ENCODE data around the gene AIDA.

The AIDA gene

GRCh38 chr1:222712253-222713090 lies at the start of gene AIDA, which contains the start of gene BROX:
TSS of gene AIDA (minus strand) at chr1:222712491. CDS start at chr1:222712317, 174 bp downstream.
TSS of gene BROX (plus strand) at chr1:222712564. CDS start at chr1:222715700, 3,136 bp downstream.
- no peak for TF ChIP-seq CTCF (IDR thresholded peaks at IDR 0.05; ENCODE audit: low read depth, low read length)
- in situ Hi-C loops (cut with HindIII; ENCODE audit: low sequenced_read_pairs): no loop called here
- peak within 1 kb of the TSS; percentile 64 for H3K4me3 ChIP-seq (ENCODE audit: low read depth, low read length)
- DNase-seq (ENCODE audit: low read depth, low spot score): peak; percentile 89

- TF ChIP-seq CTCF (IDR thresholded peaks at IDR 0.05; ENCODE audit: low read depth, low read length): no peak
- H3K4me3 ChIP-seq (ENCODE audit: low read depth, low read length): no peak overlapping the region
- in situ Hi-C loops (cut with HindIII; ENCODE audit: low sequenced_read_pairs): no loop called here
- DNase-seq (ENCODE audit: low read depth, low spot score): no peak
Measured at GRCh38 chr1:222761083-222761482, 48.8 kb upstream of the AIDA start.

- TF ChIP-seq CTCF (IDR thresholded peaks at IDR 0.05; ENCODE audit: low read depth, low read length): no peak
Measured at GRCh38 chr1:222759451-222760035, 47.3 kb upstream of the AIDA start.

GRCh38 chr1:222757646-222758268 lies 45.5 kb upstream of the AIDA start:
- no peak for TF ChIP-seq CTCF (IDR thresholded peaks at IDR 0.05; ENCODE audit: low read depth, low read length)

More at GRCh38 chr1:222759451-222760035, 47.3 kb upstream of the AIDA start:
- no peak overlapping the region for H3K4me3 ChIP-seq (ENCODE audit: low read depth, low read length)
- in situ Hi-C loops (cut with HindIII; ENCODE audit: low sequenced_read_pairs): no loop called here
- DNase-seq (ENCODE audit: low read depth, low spot score): no peak

GRCh38 chr1:222754366-222755139 lies 42.3 kb upstream of the AIDA start:
- TF ChIP-seq CTCF (IDR thresholded peaks at IDR 0.05; ENCODE audit: low read depth, low read length): no peak
- DNase-seq (ENCODE audit: low read depth, low spot score): peak; percentile 80
- H3K4me3 ChIP-seq (ENCODE audit: low read depth, low read length): no peak overlapping the region
- in situ Hi-C loops (cut with HindIII; ENCODE audit: low sequenced_read_pairs): no loop called here

More at GRCh38 chr1:222757646-222758268, 45.5 kb upstream of the AIDA start:
- in situ Hi-C loops (cut with HindIII; ENCODE audit: low sequenced_read_pairs): no loop called here
- no peak overlapping the region for H3K4me3 ChIP-seq (ENCODE audit: low read depth, low read length)
- DNase-seq (ENCODE audit: low read depth, low spot score): no peak

GRCh38 chr1:222751255-222751654 lies 39.0 kb upstream of the AIDA start:
- H3K4me3 ChIP-seq (ENCODE audit: low read depth, low read length): no peak overlapping the region
- no peak for TF ChIP-seq CTCF (IDR thresholded peaks at IDR 0.05; ENCODE audit: low read depth, low read length)
- in situ Hi-C loops (cut with HindIII; ENCODE audit: low sequenced_read_pairs): no loop called here

More at GRCh38 chr1:222751255-222751654, 39.0 kb upstream of the AIDA start:
- DNase-seq (ENCODE audit: low read depth, low spot score): no peak

Measured in astrocyte of the spinal cord (primary cell).